Suprapubic skin (tissue), 3 donors: ENCODE data around the gene PCNX2.

ENCODE experiments used
- POLR2AphosphoS5 ChIP-seq, 3 donors: sonication (generic); formaldehyde crosslinking; IDR thresholded peaks; one replicate each; pipeline ENCODE4 v1.6.1; 2017; ENCODE audit warnings: antibody characterized with exemption in 3 of 3
- TF ChIP-seq, protein P1 (sequence below), 2 donors: fragments of 200-600 bp in 1 of 2; fragments of 450-650 bp in 1 of 2; sonication (generic) in 1 of 2; IDR thresholded peaks; one replicate each; pipeline ENCODE4 v1.5.1; 2016 to 2019; ENCODE audit warnings: antibody characterized with exemption in 2 of 2, mild to moderate bottlenecking in 1 of 2, moderate library complexity in 1 of 2

DNA sequence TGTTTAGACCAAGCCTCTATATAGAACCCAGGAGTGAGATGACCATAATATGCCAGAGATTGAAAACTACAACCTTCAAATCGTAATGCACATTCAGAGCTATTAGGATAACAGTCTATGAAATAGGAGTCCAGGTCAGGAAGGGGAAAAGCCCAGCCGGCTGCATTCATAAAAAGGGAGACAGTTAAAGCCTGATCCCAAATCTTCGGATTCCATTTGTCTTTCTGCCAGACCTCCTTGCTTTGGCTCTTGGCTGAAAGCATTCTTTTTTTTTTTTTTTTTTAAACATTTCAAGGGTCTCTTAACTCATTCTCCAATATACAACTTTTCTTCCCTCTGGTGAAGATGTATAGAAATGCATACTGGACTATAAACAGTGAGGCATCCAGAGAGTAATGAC lies 264.0 kb downstream of the PCNX2 start:
- no peak for TF ChIP-seq POLR2AphosphoS5 (IDR thresholded peaks at IDR 0.05)
- TF ChIP-seq, protein P1, sequence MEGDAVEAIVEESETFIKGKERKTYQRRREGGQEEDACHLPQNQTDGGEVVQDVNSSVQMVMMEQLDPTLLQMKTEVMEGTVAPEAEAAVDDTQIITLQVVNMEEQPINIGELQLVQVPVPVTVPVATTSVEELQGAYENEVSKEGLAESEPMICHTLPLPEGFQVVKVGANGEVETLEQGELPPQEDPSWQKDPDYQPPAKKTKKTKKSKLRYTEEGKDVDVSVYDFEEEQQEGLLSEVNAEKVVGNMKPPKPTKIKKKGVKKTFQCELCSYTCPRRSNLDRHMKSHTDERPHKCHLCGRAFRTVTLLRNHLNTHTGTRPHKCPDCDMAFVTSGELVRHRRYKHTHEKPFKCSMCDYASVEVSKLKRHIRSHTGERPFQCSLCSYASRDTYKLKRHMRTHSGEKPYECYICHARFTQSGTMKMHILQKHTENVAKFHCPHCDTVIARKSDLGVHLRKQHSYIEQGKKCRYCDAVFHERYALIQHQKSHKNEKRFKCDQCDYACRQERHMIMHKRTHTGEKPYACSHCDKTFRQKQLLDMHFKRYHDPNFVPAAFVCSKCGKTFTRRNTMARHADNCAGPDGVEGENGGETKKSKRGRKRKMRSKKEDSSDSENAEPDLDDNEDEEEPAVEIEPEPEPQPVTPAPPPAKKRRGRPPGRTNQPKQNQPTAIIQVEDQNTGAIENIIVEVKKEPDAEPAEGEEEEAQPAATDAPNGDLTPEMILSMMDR (IDR thresholded peaks at IDR 0.05): no peak
